DMS53 (cell line): ENCODE measurements around the gene ELF3.
"Not testable (repeated sequence)": the region's sequence is repeated elsewhere in the genome, so short reads cannot be mapped to it uniquely, and the experiment has no call there.

Experiments used
- DNase-seq: peaks from one replicate; lab custom pipeline; 2025; lab: John Stamatoyannopoulos, UW

ELF3 gene

GRCh38 chr1:202007805-202008489 is 2.4 kb upstream of the ELF3 start:
- DNase-seq: peak; percentile 98

- DNase-seq: peak; percentile 96
Observed at GRCh38 chr1:202009326-202010179, 834 bp upstream of the ELF3 start.

GRCh38 chr1:202011994-202012393 is 1.6 kb downstream of the ELF3 start:
- DNase-seq: peak; percentile 81

- DNase-seq: peak; percentile 72
Observed at GRCh38 chr1:202012544-202013478, 2.4 kb downstream of the ELF3 start.

- peak; percentile 62 for DNase-seq
Observed at GRCh38 chr1:202013603-202014002, 3.2 kb downstream of the ELF3 start.

- no peak for DNase-seq
Observed at GRCh38 chr1:202014060-202014459, 3.7 kb downstream of the ELF3 start.

GRCh38 chr1:202014915-202015661 is 4.7 kb downstream of the ELF3 start:
- peak; percentile 84 for DNase-seq

GRCh38 chr1:202015662-202015937 is 5.2 kb downstream of the ELF3 start:
- no peak for DNase-seq

- peak; percentile 76 for DNase-seq
Observed at GRCh38 chr1:202016022-202016810, 5.8 kb downstream of the ELF3 start.

- peak; percentile 85 for DNase-seq
Observed at GRCh38 chr1:202016811-202017748, 6.7 kb downstream of the ELF3 start.

GRCh38 chr1:202017749-202018467 is 7.5 kb downstream of the ELF3 start:
- peak; percentile 99 for DNase-seq

GRCh38 chr1:202018468-202019234 is 8.3 kb downstream of the ELF3 start:
- DNase-seq: peak; percentile 100

- DNase-seq: not testable (repeated sequence)
Observed at GRCh38 chr1:202019235-202019558, 8.8 kb downstream of the ELF3 start.

GRCh38 chr1:202023001-202023433 is 12.6 kb downstream of the ELF3 start:
- DNase-seq: peak; percentile 100

- DNase-seq: peak; percentile 97
Observed at GRCh38 chr1:202029171-202029665, 18.8 kb downstream of the ELF3 start.

- no peak for DNase-seq
Observed at GRCh38 chr1:202029727-202030126, 19.3 kb downstream of the ELF3 start.

GRCh38 chr1:202031796-202032195 is 21.4 kb downstream of the ELF3 start:
- no peak for DNase-seq

GRCh38 chr1:202034149-202034682 is 23.8 kb downstream of the ELF3 start:
- no peak for DNase-seq
